Measurements from ENCODE around the gene MAP2K6.

DNA sequence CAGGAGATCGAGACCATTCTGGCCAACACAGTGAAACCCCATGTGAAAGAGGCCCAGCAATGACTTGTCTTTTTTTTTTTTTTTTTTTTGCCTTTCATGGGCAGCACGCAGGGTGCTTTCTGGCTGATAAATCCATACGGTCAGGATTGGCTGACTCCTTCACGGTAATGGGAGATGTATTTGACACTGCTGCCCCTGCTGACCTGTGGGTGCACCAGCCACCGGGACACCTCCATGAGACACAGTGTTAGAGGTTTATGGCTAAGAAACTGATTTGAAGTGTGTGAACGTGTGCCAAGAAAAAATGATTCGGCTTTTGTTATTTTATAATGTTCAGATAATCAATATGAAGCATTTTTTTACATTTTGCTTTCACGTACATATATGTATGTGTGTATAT is 48.4 kb downstream of the MAP2K6 start:
- TF ChIP-seq POU2F2 (IDR thresholded peaks at IDR 0.05; ENCODE audit: low read depth, low read length) (no peak), POLR2AphosphoS5 (IDR thresholded peaks at IDR 0.05; ENCODE audit: low read depth, low read length) (no peak), PAX5 (IDR thresholded peaks at IDR 0.05; ENCODE audit: insufficient read depth, low read length, severe bottlenecking) (no peak)

Measured in GM12891 (cell line).